Suprapubic skin (tissue), 4 donors: ENCODE data around the gene SPIN3. TPM values are rescaled to one million over a fixed set of nuclear protein-coding genes. Genes with fewer than 3 reads are reported as not detected.

ENCODE experiments used
- DNase-seq, 2 donors: peaks; one replicate each; pipeline ENCODE4 v3.0.0-alpha.2; 2019; ENCODE audit warnings: low spot score in 2 of 2
- H3K27ac ChIP-seq: fragments of 200-600 bp; sonication (generic); one replicate; pipeline ENCODE4 v1.5.1; 2019
- H3K27me3 ChIP-seq: fragments of 200-600 bp; sonication (generic); one replicate; pipeline ENCODE4 v1.5.1; 2019
- H3K36me3 ChIP-seq: fragments of 200-600 bp; sonication (generic); one replicate; pipeline ENCODE4 v1.5.1; 2019
- H3K4me1 ChIP-seq: fragments of 200-600 bp; sonication (generic); one replicate; pipeline ENCODE4 v1.5.1; 2019
- H3K4me3 ChIP-seq: fragments of 200-600 bp; sonication (generic); one replicate; pipeline ENCODE4 v1.5.1; 2019; ENCODE audit warnings: mild to moderate bottlenecking
- H3K9me3 ChIP-seq: fragments of 200-600 bp; sonication (generic); one replicate; pipeline ENCODE4 v1.5.1; 2019
- CTCF ChIP-seq, 2 donors: fragments of 200-600 bp in 1 of 2; fragments of 450-650 bp in 1 of 2; sonication (generic) in 1 of 2; IDR thresholded peaks; one replicate each; pipeline ENCODE4 v1.5.1; 2016 to 2019; ENCODE audit warnings: antibody characterized with exemption in 2 of 2, mild to moderate bottlenecking in 1 of 2, moderate library complexity in 1 of 2
- EP300 ChIP-seq: sonication (generic); formaldehyde crosslinking; IDR thresholded peaks from one replicate; pipeline ENCODE4 v1.6.1; 2017; ENCODE audit warnings: antibody characterized with exemption
- POLR2A ChIP-seq, 2 donors: fragments of 450-650 bp; IDR thresholded peaks; one replicate each; pipeline ENCODE4 v1.6.1; 2017; ENCODE audit warnings: antibody characterized with exemption in 2 of 2, mild to moderate bottlenecking in 2 of 2, moderate library complexity in 2 of 2
- POLR2AphosphoS5 ChIP-seq, 3 donors: sonication (generic); formaldehyde crosslinking; IDR thresholded peaks; one replicate each; pipeline ENCODE4 v1.6.1; 2017; ENCODE audit warnings: antibody characterized with exemption in 3 of 3
- whole genome bisulfite sequencing: methylation state at CpG from one replicate; pipeline ENCODE4 v1.1.5; 2018; 5-methylcytosine and 5-hydroxymethylcytosine counted together
- total RNA-seq, 4 donors: library from RNA; depleted of rRNA; stranded (reverse); fragments of >200 nt; gene quantifications; one replicate each; pipeline ENCODE4 v1.1.0, GENCODE V29; 2016

Gene SPIN3
- total RNA-seq, 4 donors from 2014 or later, result 1.5 to 8.5 (median 5.5) TPM

DNA sequence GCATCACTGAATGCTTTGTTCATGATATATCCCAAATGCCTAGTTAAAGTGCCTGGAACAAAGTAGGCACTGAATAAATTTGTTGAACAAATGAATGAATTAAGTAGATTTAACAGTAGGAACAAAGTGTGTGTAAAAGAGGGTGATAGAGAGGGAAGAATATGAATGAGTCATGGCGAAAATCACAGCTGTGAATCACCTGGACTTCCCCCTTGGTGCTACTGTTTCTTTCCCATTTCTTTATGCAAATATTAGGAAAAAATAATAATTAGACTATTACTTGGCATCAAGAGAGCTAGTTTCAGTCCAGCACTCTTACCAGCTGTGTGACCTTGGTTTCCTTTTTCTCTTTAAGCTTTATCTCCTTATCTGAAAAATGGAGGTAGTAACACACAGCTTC lies 9.2 kb downstream of the SPIN3 start:
- Histone ChIP-seq H3K27ac (no peak overlapping the region), H3K9me3 (no peaks in the 10 kb centered on the region), H3K4me3 (no peak overlapping the region), H3K4me1 (no peaks in the 10 kb centered on the region), H3K27me3 (no peaks in the 10 kb centered on the region), H3K36me3 (peaks cover 6% of the 10 kb centered on the region)
- 32% methylated on average over 1 of the region's 1 CpG for WGBS
- no peak for DNase-seq
- no peak for TF ChIP-seq POLR2A (IDR thresholded peaks at IDR 0.05)
- no peak for TF ChIP-seq POLR2AphosphoS5 (IDR thresholded peaks at IDR 0.05)
- no peak for TF ChIP-seq CTCF (IDR thresholded peaks at IDR 0.05)

GRCh38 chrX:56978172-56978571 lies 17.2 kb downstream of the SPIN3 start:
- no peak overlapping the region for H3K4me3 ChIP-seq
- H3K27me3 ChIP-seq, result no peaks in the 10 kb centered on the region
- no peak for TF ChIP-seq POLR2A (IDR thresholded peaks at IDR 0.05)
- TF ChIP-seq POLR2AphosphoS5 (IDR thresholded peaks at IDR 0.05), result no peak
- peak; percentile 33 to 57 for TF ChIP-seq CTCF (IDR thresholded peaks at IDR 0.05)
- TF ChIP-seq EP300, result no peak
- WGBS, result 14% methylated on average over 1 of the region's 1 CpG
- no peaks in the 10 kb centered on the region for H3K4me1 ChIP-seq
- H3K9me3 ChIP-seq, result no peaks in the 10 kb centered on the region
- DNase-seq, result no peak
- no peak overlapping the region for H3K27ac ChIP-seq
- no peaks in the 10 kb centered on the region for H3K36me3 ChIP-seq

GRCh38 chrX:56975611-56976010 lies 19.7 kb downstream of the SPIN3 start:
- no peaks in the 10 kb centered on the region for H3K36me3 ChIP-seq
- WGBS, result 42% methylated on average over 2 of the region's 2 CpGs
- DNase-seq, result no peak

GRCh38 chrX:56974408-56974807 lies 20.9 kb downstream of the SPIN3 start:
- no peak overlapping the region for H3K27ac ChIP-seq
- H3K36me3 ChIP-seq, result no peaks in the 10 kb centered on the region
- H3K27me3 ChIP-seq, result no peaks in the 10 kb centered on the region
- H3K9me3 ChIP-seq, result no peaks in the 10 kb centered on the region
- WGBS, result 60% methylated on average over 3 of the region's 3 CpGs
- no peak for DNase-seq
- no peaks in the 10 kb centered on the region for H3K4me1 ChIP-seq
- TF ChIP-seq CTCF (IDR thresholded peaks at IDR 0.05) (no peak), POLR2AphosphoS5 (IDR thresholded peaks at IDR 0.05) (no peak), EP300 (no peak), POLR2A (IDR thresholded peaks at IDR 0.05) (no peak)
- H3K4me3 ChIP-seq, result no peak overlapping the region

More at GRCh38 chrX:56975611-56976010, 19.7 kb downstream of the SPIN3 start:
- H3K9me3 ChIP-seq, result no peaks in the 10 kb centered on the region
- H3K27ac ChIP-seq, result no peak overlapping the region
- H3K27me3 ChIP-seq, result no peaks in the 10 kb centered on the region
- TF ChIP-seq POLR2AphosphoS5 (IDR thresholded peaks at IDR 0.05), result no peak
- no peak for TF ChIP-seq POLR2A (IDR thresholded peaks at IDR 0.05)
- no peak for TF ChIP-seq EP300
- TF ChIP-seq CTCF (IDR thresholded peaks at IDR 0.05), result no peak
- H3K4me3 ChIP-seq, result no peak overlapping the region
- no peaks in the 10 kb centered on the region for H3K4me1 ChIP-seq

DNA sequence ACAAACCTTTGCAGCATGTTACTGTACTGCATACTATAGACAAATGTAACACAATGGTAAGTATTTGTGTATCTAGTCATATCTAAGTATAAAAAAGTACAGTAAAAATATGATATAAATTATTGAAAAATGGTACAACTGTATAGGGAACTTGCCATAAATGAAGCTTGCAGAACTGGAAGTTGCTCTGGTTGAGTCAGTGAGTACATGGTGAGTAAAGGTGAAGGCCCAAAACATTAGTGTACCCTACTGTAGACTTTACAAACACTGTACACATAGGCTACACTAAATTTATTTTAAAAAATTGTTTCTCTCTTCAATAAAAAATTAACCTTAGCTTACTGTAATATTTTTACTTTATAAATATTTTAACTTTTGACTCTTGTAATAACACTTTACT lies 25.8 kb downstream of the SPIN3 start:
- no peaks in the 10 kb centered on the region for H3K4me1 ChIP-seq

GRCh38 chrX:56968980-56969379 lies 26.4 kb downstream of the SPIN3 start:
- H3K27me3 ChIP-seq, result no peaks in the 10 kb centered on the region
- H3K36me3 ChIP-seq, result no peaks in the 10 kb centered on the region
- DNase-seq, result no peak
- H3K27ac ChIP-seq, result no peak overlapping the region
- no peaks in the 10 kb centered on the region for H3K4me1 ChIP-seq
- 52% methylated on average over 1 of the region's 1 CpG for WGBS
- no peaks in the 10 kb centered on the region for H3K9me3 ChIP-seq
- TF ChIP-seq POLR2AphosphoS5 (IDR thresholded peaks at IDR 0.05) (no peak), CTCF (IDR thresholded peaks at IDR 0.05) (no peak), EP300 (no peak), POLR2A (IDR thresholded peaks at IDR 0.05) (no peak)
- no peak overlapping the region for H3K4me3 ChIP-seq

More for the DNA sequence above, 25.8 kb downstream of the SPIN3 start:
- TF ChIP-seq EP300, result no peak
- Histone ChIP-seq H3K9me3 (no peaks in the 10 kb centered on the region), H3K27ac (no peak overlapping the region), H3K27me3 (no peaks in the 10 kb centered on the region), H3K36me3 (no peaks in the 10 kb centered on the region), H3K4me3 (no peak overlapping the region)
- no peak for DNase-seq
